GM23248 (cell line): ENCODE results near the gene RCL1.

Source experiments
- EZH2 ChIP-seq: fragments of 200-600 bp; sonication (generic); IDR thresholded peaks from 2 replicates; pipeline ENCODE4 v1.6.1; 2018; ENCODE audit warnings: antibody characterized with exemption, mild to moderate bottlenecking; ENCODE audit not compliant: insufficient read depth, poor library complexity, severe bottlenecking
- EZH2phosphoT487 ChIP-seq: fragments of 200-600 bp; sonication (generic); IDR thresholded peaks from 2 replicates; pipeline ENCODE4 v1.6.1; 2018; ENCODE audit warnings: antibody characterized with exemption, moderate library complexity, mild to moderate bottlenecking, low read depth; ENCODE audit not compliant: insufficient read depth

DNA sequence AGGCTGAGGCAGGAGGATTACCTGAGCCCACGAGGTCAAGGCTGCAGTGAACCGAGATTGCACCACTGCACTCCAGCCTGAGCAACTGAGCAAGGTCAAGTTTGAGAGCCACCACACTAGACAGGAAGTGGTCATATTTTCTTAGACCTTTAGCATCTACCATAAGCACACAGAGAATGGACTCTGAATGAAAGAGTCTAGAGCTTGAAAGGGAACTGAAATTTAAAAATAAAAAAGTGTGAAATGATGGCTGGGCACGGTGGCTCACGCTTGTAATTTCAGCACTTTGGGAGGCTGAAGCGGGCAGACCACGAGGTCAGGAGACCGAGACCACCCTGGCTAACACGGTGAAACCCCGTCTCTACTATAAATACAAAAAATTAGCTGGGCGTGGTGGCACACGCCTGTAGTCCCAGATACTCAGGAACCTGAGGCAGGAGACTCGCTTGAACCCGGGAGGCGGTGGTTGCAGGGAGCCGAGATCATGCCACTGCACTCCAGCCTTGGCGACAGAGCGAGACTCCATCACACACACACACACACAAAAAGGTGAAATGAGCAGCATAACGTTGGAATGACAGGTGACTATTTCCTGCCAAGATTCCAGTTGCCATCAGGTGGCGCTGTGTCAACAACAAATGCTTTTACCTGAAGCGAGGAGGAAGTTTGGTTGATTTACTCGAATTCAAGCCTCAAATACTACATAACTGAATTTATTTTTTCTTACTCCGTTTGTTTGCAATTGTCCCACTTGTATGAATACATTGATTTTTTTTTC, 30.4 kb upstream of the RCL1 start:
- TF ChIP-seq EZH2: no peak
- no peak for TF ChIP-seq EZH2phosphoT487
